Endothelial cell of umbilical vein (primary cell): ENCODE results near the gene ACAD8. TPM values are rescaled to one million over a fixed set of nuclear protein-coding genes. Genes with fewer than 3 reads are reported as not detected.

ENCODE experiments used
- BruUV-seq: library from RNA; stranded (reverse); fragments of 400-500 nt; replicated peaks from 2 replicates; lab custom pipeline; 2021; lab: Mats Ljungman, UMichigan
- CTCF ChIA-PET: fragments of 300-600, 350-600 bp; sonication (Branson Sonifier 250); formaldehyde crosslinking; loops from one replicate; lab custom pipeline; 2021; ENCODE audit warnings: antibody characterized with exemption, inconsistent platforms; lab: Charles Lee
- POLR2A ChIA-PET: fragments of 300-600, 350-600 bp; sonication (Branson Sonifier 250); formaldehyde crosslinking; loops from one replicate; lab custom pipeline; 2021; ENCODE audit warnings: antibody characterized with exemption, inconsistent platforms; lab: Charles Lee
- DNase-seq: peaks from one replicate; pipeline ENCODE4 v3.0.0-alpha.2; 2011; ENCODE audit warnings: low read depth, low spot score
- FAIRE-seq: peaks from 2 replicates; lab custom pipeline; 2011; peaks lifted over from hg19 to GRCh38; lab: Jason Lieb, UNC
- H2AFZ ChIP-seq: 2 replicates; pipeline ENCODE4 v1.6.0; 2012; ENCODE audit warnings: low read depth, low read length, control low read depth, inconsistent platforms
- H3K27ac ChIP-seq: 2 replicates; pipeline ENCODE4 v1.5.1; 2011; ENCODE audit warnings: low read depth, mild to moderate bottlenecking, control low read depth, low read length, moderate library complexity; ENCODE audit not compliant: insufficient read depth
- H3K27me3 ChIP-seq, 2 experiments: 2 replicates each; pipeline versions ENCODE4 v1.6.0 to v1.6.1; 2011; ENCODE audit warnings: low read length in 2 of 2, mixed read lengths in 1 of 2; ENCODE audit not compliant: control insufficient read depth in 2 of 2, insufficient read depth in 2 of 2
- H3K36me3 ChIP-seq, 2 experiments: 2 replicates in 1 of 2; 3 replicates in 1 of 2; pipeline ENCODE4 v1.5.1; 2011; ENCODE audit warnings: low read length in 2 of 2, mild to moderate bottlenecking in 1 of 2, moderate library complexity in 1 of 2; ENCODE audit not compliant: control insufficient read depth in 2 of 2, insufficient read depth in 2 of 2; ENCODE audit errors: extremely low read depth in 1 of 2
- H3K4me1 ChIP-seq: 3 replicates; pipeline ENCODE4 v1.5.1; 2011; ENCODE audit warnings: mild to moderate bottlenecking, low read length; ENCODE audit not compliant: control insufficient read depth, insufficient read depth; ENCODE audit errors: extremely low read depth
- H3K4me2 ChIP-seq: 2 replicates; pipeline ENCODE4 v1.6.1; 2011; ENCODE audit warnings: low read length, control low read depth, mixed read lengths; ENCODE audit not compliant: insufficient read depth
- H3K4me3 ChIP-seq, 3 experiments: fragments of 200-600 bp in 1 of 3; sonication (generic), shearing (Covaris generic) in 1 of 3; replicated peaks in 1 of 3; 2 replicates each; pipeline ENCODE4 v1.5.1; 2011 to 2016; ENCODE audit warnings: control low read depth in 3 of 3, low read length in 3 of 3, mild to moderate bottlenecking in 2 of 3, inconsistent platforms in 1 of 3, low read depth in 1 of 3, moderate library complexity in 1 of 3; ENCODE audit not compliant: insufficient read depth in 1 of 3
- H3K79me2 ChIP-seq: 2 replicates; pipeline ENCODE4 v1.6.0; 2012; ENCODE audit warnings: low read length, inconsistent platforms; ENCODE audit not compliant: control insufficient read depth, insufficient read depth
- H3K9ac ChIP-seq: replicated peaks from 2 replicates; pipeline ENCODE3; 2011; ENCODE audit warnings: low read length, control low read depth; ENCODE audit not compliant: insufficient read depth; ENCODE audit errors: extremely low read depth
- H3K9me1 ChIP-seq: replicated peaks from 3 replicates; pipeline ENCODE4 v1.6.0; 2011; ENCODE audit warnings: mild to moderate bottlenecking, low read length; ENCODE audit not compliant: control insufficient read depth, insufficient read depth; ENCODE audit errors: extremely low read depth
- H3K9me3 ChIP-seq: replicated peaks from 2 replicates; pipeline ENCODE4 v1.5.1; 2012; ENCODE audit warnings: low read length, inconsistent platforms; ENCODE audit not compliant: control insufficient read depth, insufficient read depth
- H4K20me1 ChIP-seq: replicated peaks from 2 replicates; pipeline ENCODE3; 2011; ENCODE audit warnings: mild to moderate bottlenecking, low read length; ENCODE audit not compliant: control insufficient read depth, insufficient read depth; ENCODE audit errors: extremely low read depth
- EZH2 ChIP-seq: IDR thresholded peaks from 2 replicates; pipeline ENCODE4 v1.6.1; 2012; ENCODE audit warnings: borderline replicate concordance, low read depth, mild to moderate bottlenecking, moderate library complexity, low read length, inconsistent platforms; ENCODE audit not compliant: severe bottlenecking
- FOS ChIP-seq: IDR thresholded peaks from 2 replicates; pipeline ENCODE4 v1.6.1; 2011; ENCODE audit warnings: mild to moderate bottlenecking, low read length, moderate library complexity, borderline replicate concordance; ENCODE audit not compliant: insufficient read depth
- GATA2 ChIP-seq: IDR thresholded peaks from 2 replicates; pipeline ENCODE4 v1.7.0; 2011; ENCODE audit warnings: low read depth, mild to moderate bottlenecking, moderate library complexity, mixed read lengths, low read length; ENCODE audit not compliant: insufficient read length, insufficient read depth
- JUN ChIP-seq: IDR thresholded peaks from 2 replicates; pipeline ENCODE4 v1.6.1; 2011; ENCODE audit warnings: borderline replicate concordance, low read depth; ENCODE audit not compliant: insufficient read length, insufficient read depth
- MYC ChIP-seq: IDR thresholded peaks from one replicate; pipeline ENCODE4 v1.6.1; 2011; ENCODE audit warnings: mild to moderate bottlenecking, low read depth, low read length
- POLR2A ChIP-seq: IDR thresholded peaks from 2 replicates; pipeline ENCODE4 v1.6.1; 2012; ENCODE audit warnings: low read depth, mild to moderate bottlenecking, control low read depth, low read length
- POLR2AphosphoS5 ChIP-seq: IDR thresholded peaks from 2 replicates; pipeline ENCODE4 v1.6.1; 2012; ENCODE audit warnings: low read depth, mild to moderate bottlenecking, control low read depth, low read length, moderate library complexity; ENCODE audit not compliant: insufficient read depth
- dilution Hi-C: fragments of 300-500 bp; cut with MboI; formaldehyde crosslinking; loops from one replicate; pipeline ENCODE4 v1.15.0; 2019; ENCODE audit warnings: low sequenced_read_pairs; ENCODE audit not compliant: extremely low pct_ligation_motif_present
- intact Hi-C: fragments of 100-400 bp; cut with micrococcal nuclease; formaldehyde crosslinking; loops from one replicate; pipeline ENCODE4 v1.10.0; 2022
- polyA plus RNA-seq, 4 experiments: library from polyadenylated mRNA; depleted of rRNA in 3 of 4; stranded (reverse) in 3 of 4; unstranded in 1 of 4; fragments of >200 nt; gene quantifications; 2 replicates each; pipeline versions ENCODE4 v1.2.1 to v1.2.3, GENCODE V29; 2011 to 2012; ENCODE audit warnings: missing spikeins in 1 of 4
- total RNA-seq: library from RNA; stranded (reverse); gene quantifications from 2 replicates; pipeline ENCODE4 v1.2.3, GENCODE V29; 2021
- TF ChIP-seq, protein P1 (sequence below), 2 donors: IDR thresholded peaks; 1 replicate in 1 of 2; 2 replicates in 1 of 2; pipeline ENCODE4 v1.5.1; 2011; ENCODE audit warnings: low read length in 2 of 2, mild to moderate bottlenecking in 2 of 2, moderate library complexity in 2 of 2, control low read depth in 1 of 2, inconsistent platforms in 1 of 2, low read depth in 1 of 2; ENCODE audit not compliant: insufficient read depth in 1 of 2; ENCODE audit errors: extremely low read depth in 1 of 2
- TF ChIP-seq, protein P2 (sequence below): IDR thresholded peaks from 2 replicates; pipeline ENCODE4 v1.6.1; 2011; ENCODE audit not compliant: insufficient read depth, insufficient read length

The ACAD8 gene
- total and polyA plus RNA-seq, 2 donors (not counting 3 experiments of a cell fraction or from before 2014, with no cell fraction given), result 22.9 to 29.0 TPM

DNA sequence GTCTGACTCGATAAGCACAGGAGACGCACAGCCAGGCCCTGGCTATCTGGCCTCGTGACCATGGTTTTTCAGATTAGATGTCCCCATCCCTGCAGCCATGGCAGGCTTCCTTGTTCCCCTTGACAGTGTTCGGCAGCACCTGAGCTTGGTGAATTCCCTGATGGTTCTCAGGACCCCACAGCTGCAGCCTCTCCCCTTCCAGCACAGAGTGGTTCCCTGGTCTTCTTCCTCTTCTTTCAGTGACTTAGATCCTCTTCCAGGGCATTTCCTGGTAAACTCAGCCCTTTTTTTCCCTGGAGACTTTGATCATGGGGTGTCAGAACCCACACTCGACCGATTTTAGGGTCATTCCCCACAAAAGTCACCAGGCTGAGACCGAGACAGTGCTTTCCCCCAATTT, 37.3 kb downstream of the ACAD8 start:
- intact Hi-C loops (no loop called here), dilution Hi-C loops (no loop called here)
- FAIRE-seq, result no peak

DNA sequence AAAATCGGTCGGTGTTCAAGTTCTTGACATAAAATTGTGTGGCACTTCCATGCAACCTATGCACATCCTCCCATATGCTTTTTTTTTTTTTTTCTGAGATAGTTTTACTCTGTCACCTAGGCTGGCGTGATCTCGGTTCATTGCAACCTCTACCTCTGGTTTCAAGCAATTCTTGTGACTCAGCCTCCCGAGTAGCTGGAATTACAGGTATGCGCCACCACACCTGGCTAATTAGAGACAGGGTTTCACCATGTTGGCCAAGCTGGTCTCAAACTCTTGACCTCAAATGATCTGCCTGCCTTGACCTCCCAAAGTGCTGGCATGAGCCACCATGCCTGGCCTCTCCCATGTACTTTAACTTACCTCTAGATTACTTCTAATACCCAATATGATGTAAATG, 37.8 kb downstream of the ACAD8 start:
- Histone ChIP-seq H3K36me3 (no peaks in the 10 kb centered on the region), H3K79me2 (no peaks in the 10 kb centered on the region), H3K4me3 (no peak overlapping the region), H3K27ac (no peak overlapping the region), H3K27me3 (no peaks in the 10 kb centered on the region), H3K4me1 (no peaks in the 10 kb centered on the region), H3K9me3 (no peaks in the 10 kb centered on the region), H3K4me2 (no peak overlapping the region), H3K9ac (no peak overlapping the region), H3K9me1 (no peaks in the 10 kb centered on the region), H2AFZ (no peak overlapping the region), H4K20me1 (no peaks in the 10 kb centered on the region)
- FAIRE-seq, result no peak
- dilution Hi-C loops, result no loop called here
- intact Hi-C loops, result no loop called here
- BruUV-seq, result no TSS peak
- ChIA-PET POLR2A (no interaction called here), CTCF (interaction anchor here (1.0 to 1.1 kb wide), 2 partner anchors 29 to 33 kb away, joined by 3 to 4 read pairs; no protein-coding TSS in a partner anchor)
- DNase-seq, result no peak
- TF ChIP-seq, protein P1, sequence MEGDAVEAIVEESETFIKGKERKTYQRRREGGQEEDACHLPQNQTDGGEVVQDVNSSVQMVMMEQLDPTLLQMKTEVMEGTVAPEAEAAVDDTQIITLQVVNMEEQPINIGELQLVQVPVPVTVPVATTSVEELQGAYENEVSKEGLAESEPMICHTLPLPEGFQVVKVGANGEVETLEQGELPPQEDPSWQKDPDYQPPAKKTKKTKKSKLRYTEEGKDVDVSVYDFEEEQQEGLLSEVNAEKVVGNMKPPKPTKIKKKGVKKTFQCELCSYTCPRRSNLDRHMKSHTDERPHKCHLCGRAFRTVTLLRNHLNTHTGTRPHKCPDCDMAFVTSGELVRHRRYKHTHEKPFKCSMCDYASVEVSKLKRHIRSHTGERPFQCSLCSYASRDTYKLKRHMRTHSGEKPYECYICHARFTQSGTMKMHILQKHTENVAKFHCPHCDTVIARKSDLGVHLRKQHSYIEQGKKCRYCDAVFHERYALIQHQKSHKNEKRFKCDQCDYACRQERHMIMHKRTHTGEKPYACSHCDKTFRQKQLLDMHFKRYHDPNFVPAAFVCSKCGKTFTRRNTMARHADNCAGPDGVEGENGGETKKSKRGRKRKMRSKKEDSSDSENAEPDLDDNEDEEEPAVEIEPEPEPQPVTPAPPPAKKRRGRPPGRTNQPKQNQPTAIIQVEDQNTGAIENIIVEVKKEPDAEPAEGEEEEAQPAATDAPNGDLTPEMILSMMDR (IDR thresholded peaks at IDR 0.05; ENCODE audit: extremely low read depth in 1 of 2, insufficient read depth in 1 of 2, low read depth in 1 of 2, low read length in 2 of 2), result no peak
- TF ChIP-seq GATA2 (no peak), POLR2A (no peak), POLR2AphosphoS5 (no peak), FOS (no peak), MYC (no peak), EZH2 (no peak), JUN (no peak)
- TF ChIP-seq, protein P2, sequence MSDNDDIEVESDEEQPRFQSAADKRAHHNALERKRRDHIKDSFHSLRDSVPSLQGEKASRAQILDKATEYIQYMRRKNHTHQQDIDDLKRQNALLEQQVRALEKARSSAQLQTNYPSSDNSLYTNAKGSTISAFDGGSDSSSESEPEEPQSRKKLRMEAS, result no peak

More for the DNA sequence above, 37.3 kb downstream of the ACAD8 start:
- H3K4me2 ChIP-seq, result no peak overlapping the region
- no TSS peak for BruUV-seq
- no peak overlapping the region for H3K4me3 ChIP-seq
- H2AFZ ChIP-seq, result no peak overlapping the region
- ChIA-PET POLR2A (no interaction called here), CTCF (no interaction called here)
- no peaks in the 10 kb centered on the region for H3K9me3 ChIP-seq
- H3K27me3 ChIP-seq, result no peaks in the 10 kb centered on the region
- H3K4me1 ChIP-seq, result no peaks in the 10 kb centered on the region
- TF ChIP-seq JUN (no peak), POLR2A (no peak), FOS (no peak)
- TF ChIP-seq, protein P1 (IDR thresholded peaks at IDR 0.05; ENCODE audit: extremely low read depth in 1 of 2, insufficient read depth in 1 of 2, low read depth in 1 of 2, low read length in 2 of 2), result no peak
- H3K9me1 ChIP-seq, result no peaks in the 10 kb centered on the region
- no peaks in the 10 kb centered on the region for H3K79me2 ChIP-seq
- no peak overlapping the region for H3K27ac ChIP-seq
- no peak overlapping the region for H3K9ac ChIP-seq
- no peaks in the 10 kb centered on the region for H4K20me1 ChIP-seq
- no peak for DNase-seq
- no peaks in the 10 kb centered on the region for H3K36me3 ChIP-seq
